Measurements from ENCODE around the gene DNAH14.

DNA sequence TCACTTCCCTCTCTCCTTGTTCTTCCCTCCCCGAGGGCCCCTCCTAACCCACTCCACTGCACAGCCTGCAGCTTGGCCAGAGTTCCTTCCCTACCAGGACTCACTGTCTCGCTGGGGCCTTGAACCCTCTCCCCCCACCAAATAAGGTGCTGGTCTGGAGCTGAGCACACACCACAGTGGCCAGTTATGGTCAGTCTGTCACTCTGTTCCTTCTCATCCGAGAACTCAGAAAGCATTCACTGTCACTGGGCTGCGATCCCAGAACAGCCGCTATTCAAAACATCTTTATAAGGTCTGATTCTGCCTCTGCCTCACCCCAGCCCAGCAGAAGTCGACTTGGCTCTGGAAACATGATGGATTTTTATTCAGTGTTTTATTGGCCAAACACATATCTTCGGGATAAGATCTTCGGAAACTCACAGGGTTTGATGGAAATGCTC, 518.2 kb downstream of the DNAH14 start:
- TF ChIP-seq YY1 (IDR thresholded peaks at IDR 0.05; ENCODE audit: low read depth) (no peak), CEBPB (IDR thresholded peaks at IDR 0.05) (no peak), EP300 (IDR thresholded peaks at IDR 0.05; ENCODE audit: borderline replicate concordance) (no peak), TCF12 (IDR thresholded peaks at IDR 0.05; ENCODE audit: low read depth) (no peak), TAF1 (IDR thresholded peaks at IDR 0.05; ENCODE audit: low read depth) (no peak)
- TF ChIP-seq, protein P1, sequence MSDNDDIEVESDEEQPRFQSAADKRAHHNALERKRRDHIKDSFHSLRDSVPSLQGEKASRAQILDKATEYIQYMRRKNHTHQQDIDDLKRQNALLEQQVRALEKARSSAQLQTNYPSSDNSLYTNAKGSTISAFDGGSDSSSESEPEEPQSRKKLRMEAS (IDR thresholded peaks at IDR 0.05): no peak
- TF ChIP-seq, protein P2, sequence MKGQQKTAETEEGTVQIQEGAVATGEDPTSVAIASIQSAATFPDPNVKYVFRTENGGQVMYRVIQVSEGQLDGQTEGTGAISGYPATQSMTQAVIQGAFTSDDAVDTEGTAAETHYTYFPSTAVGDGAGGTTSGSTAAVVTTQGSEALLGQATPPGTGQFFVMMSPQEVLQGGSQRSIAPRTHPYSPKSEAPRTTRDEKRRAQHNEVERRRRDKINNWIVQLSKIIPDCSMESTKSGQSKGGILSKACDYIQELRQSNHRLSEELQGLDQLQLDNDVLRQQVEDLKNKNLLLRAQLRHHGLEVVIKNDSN (IDR thresholded peaks at IDR 0.05): no peak

All from Ishikawa (cell line).